Skin epidermis (tissue), 12 donors: ENCODE data around the gene SCPEP1.
"Not testable (repeated sequence)": the region's sequence is repeated elsewhere in the genome, so short reads cannot be mapped to it uniquely, and the experiment has no call there.

Source experiments
- H3K27ac ChIP-seq, 21 experiments: fragments of 200-600 bp; sonication (generic) in 11 of 21; one replicate each; pipeline ENCODE4 v1.5.0; 2020; ENCODE audit warnings: mild to moderate bottlenecking in 3 of 21, inconsistent platforms in 2 of 21, moderate library complexity in 2 of 21
- H3K4me3 ChIP-seq, 7 experiments: fragments of 200-600 bp; sonication (generic) in 2 of 7; one replicate each; pipeline ENCODE4 v1.5.0; 2020; ENCODE audit warnings: inconsistent platforms in 2 of 7, mild to moderate bottlenecking in 2 of 7, moderate library complexity in 1 of 7

Gene SCPEP1

GRCh38 chr17:56960596-56961538 lies 17.1 kb upstream of the SCPEP1 start, which contains the start of gene COIL:
Gene COIL (minus strand): TSS chr17:56961050. CDS start chr17:56961019, 31 bp downstream.
- peak within 1 kb of the TSS; percentile 63 to 97 (median 93) for H3K27ac ChIP-seq
- H3K4me3 ChIP-seq, result peak within 1 kb of the TSS; percentile 62 to 99 (median 90)

- H3K27ac ChIP-seq, H3K4me3 ChIP-seq: not testable (repeated sequence)
Observed at GRCh38 chr17:56965241-56965640, 12.7 kb upstream of the SCPEP1 start.

GRCh38 chr17:56965681-56966080 lies 12.2 kb upstream of the SCPEP1 start:
- not testable (repeated sequence) for H3K27ac ChIP-seq, H3K4me3 ChIP-seq

GRCh38 chr17:56966338-56966737 lies 11.6 kb upstream of the SCPEP1 start:
- no peak overlapping the region for H3K4me3 ChIP-seq
- no peak overlapping the region for H3K27ac ChIP-seq

GRCh38 chr17:56970974-56971373 lies 7.0 kb upstream of the SCPEP1 start:
- Histone ChIP-seq H3K27ac (no peak overlapping the region), H3K4me3 (no peak overlapping the region)

GRCh38 chr17:56972111-56972730 lies 5.7 kb upstream of the SCPEP1 start:
- H3K4me3 ChIP-seq, result no peak overlapping the region
- H3K27ac ChIP-seq, result peak overlapping the region in 2 of 21 experiments; percentile 1 to 19

GRCh38 chr17:56973520-56973919 lies 4.4 kb upstream of the SCPEP1 start:
- H3K27ac ChIP-seq, result peak overlapping the region in 1 of 21 experiments; percentile 5
- H3K4me3 ChIP-seq, result no peak overlapping the region

GRCh38 chr17:56974055-56974454 lies 3.9 kb upstream of the SCPEP1 start:
- H3K27ac ChIP-seq, result no peak overlapping the region

GRCh38 chr17:56975656-56976055 lies 2.3 kb upstream of the SCPEP1 start:
- Histone ChIP-seq H3K27ac (no peak overlapping the region), H3K4me3 (no peak overlapping the region)

More at GRCh38 chr17:56974055-56974454, 3.9 kb upstream of the SCPEP1 start:
- H3K4me3 ChIP-seq, result no peak overlapping the region

GRCh38 chr17:56976941-56977608 lies 856 bp upstream of the SCPEP1 start:
- peak overlapping the region; percentile 24 to 56 (median 47) for H3K4me3 ChIP-seq
- H3K27ac ChIP-seq, result peak overlapping the region in 3 of 21 experiments; percentile 11 to 73 (median 45)

- peak overlapping the region; percentile 24 to 56 (median 47) for H3K4me3 ChIP-seq
- peak overlapping the region in 15 of 21 experiments; percentile 2 to 73 (median 44) for H3K27ac ChIP-seq
Observed at GRCh38 chr17:56978441-56979090, 635 bp downstream of the SCPEP1 start.

GRCh38 chr17:56979091-56979480 lies 1.2 kb downstream of the SCPEP1 start:
- Histone ChIP-seq H3K4me3 (peak overlapping the region in 4 of 7 experiments; percentile 47 to 56 (median 52)), H3K27ac (peak overlapping the region in 7 of 21 experiments; percentile 7 to 73 (median 44))

- not testable (repeated sequence) for H3K4me3 ChIP-seq
- peak overlapping the region in 2 of 21 experiments; percentile 26 for H3K27ac ChIP-seq
Observed at GRCh38 chr17:56980526-56980925, 2.6 kb downstream of the SCPEP1 start.

GRCh38 chr17:56982312-56982711 lies 4.4 kb downstream of the SCPEP1 start:
- Histone ChIP-seq H3K4me3 (no peak overlapping the region), H3K27ac (peak overlapping the region in 9 of 21 experiments; percentile 2 to 54 (median 26))

GRCh38 chr17:56983366-56983765 lies 5.4 kb downstream of the SCPEP1 start:
- H3K27ac ChIP-seq, result peak overlapping the region in 1 of 21 experiments; percentile 14
- no peak overlapping the region for H3K4me3 ChIP-seq

- Histone ChIP-seq H3K27ac (peak overlapping the region in 1 of 21 experiments; percentile 30), H3K4me3 (no peak overlapping the region)
Observed at GRCh38 chr17:56985371-56986162, 7.6 kb downstream of the SCPEP1 start.

- Histone ChIP-seq H3K4me3 (no peak overlapping the region), H3K27ac (no peak overlapping the region)
Observed at GRCh38 chr17:56987283-56987834, 9.4 kb downstream of the SCPEP1 start.

GRCh38 chr17:56988901-56989572 lies 11.1 kb downstream of the SCPEP1 start:
- no peak overlapping the region for H3K4me3 ChIP-seq
- no peak overlapping the region for H3K27ac ChIP-seq
